NCI-H526 treated with DMSO at 0.1 percent for 48 hours (cell line): ENCODE results near the gene SLC38A8.

ENCODE experiments used
- DNase-seq: peaks from one replicate; lab custom pipeline; 2025; lab: John Stamatoyannopoulos, UW

Gene SLC38A8

DNA sequence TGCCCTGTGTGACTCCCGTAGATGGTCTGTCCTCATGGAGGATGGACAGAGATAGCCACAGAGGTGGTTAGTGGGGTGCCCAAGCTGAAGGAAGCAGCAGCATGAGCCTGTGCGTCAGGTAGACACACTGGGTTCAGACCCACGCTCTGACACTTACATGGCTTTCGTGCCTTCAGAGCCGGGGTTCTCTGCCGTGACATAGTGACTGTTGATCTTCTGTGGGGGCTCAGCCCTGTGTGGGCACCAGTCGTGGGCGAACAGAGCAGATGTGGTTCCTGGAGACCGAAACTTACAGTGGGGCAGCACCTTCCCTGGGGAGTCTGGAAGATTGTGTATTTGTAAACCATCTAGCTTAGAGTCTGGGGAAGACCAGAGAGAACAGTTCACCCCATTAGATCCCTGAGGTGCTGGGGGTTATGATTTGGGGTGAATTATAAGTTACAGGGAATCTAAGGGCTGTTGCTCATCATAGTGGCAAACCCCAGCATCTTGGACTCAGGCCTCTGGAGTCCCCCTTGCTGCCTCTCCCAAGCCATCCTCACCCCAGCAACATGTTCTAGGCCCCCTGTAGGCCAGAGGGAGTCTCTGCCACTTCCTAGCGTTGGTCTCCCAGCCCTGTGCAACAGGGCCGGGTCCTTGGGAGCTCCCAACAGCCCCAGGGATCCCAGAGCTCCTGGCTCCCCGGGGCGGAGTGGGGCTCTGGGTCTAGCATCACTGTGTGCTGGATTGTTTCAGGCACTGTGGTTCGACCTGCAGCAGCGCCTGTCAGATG lies 45.9 kb downstream of the SLC38A8 start:
- DNase-seq = no peak

DNA sequence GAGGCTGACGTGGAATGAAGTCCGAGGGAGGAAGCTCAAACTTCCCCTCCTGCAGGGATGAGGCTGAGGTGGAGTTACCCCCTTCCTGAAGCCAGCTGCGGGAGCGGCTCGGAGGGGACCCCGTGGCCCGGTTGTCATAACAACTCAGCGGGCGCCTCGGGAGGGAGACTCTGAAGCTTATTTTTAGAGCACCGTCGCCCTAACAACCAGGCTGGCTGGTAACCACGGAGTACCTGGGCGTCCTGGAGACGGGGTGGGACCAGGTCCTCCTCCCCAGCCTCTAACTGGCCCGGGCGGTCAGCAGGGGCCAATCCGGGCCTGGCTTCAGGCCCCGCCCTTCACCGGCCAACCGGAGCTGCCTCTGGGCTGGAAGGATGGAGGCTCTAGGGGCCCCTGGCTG lies 46.8 kb downstream of the SLC38A8 start:
- DNase-seq = peak; percentile 25

DNA sequence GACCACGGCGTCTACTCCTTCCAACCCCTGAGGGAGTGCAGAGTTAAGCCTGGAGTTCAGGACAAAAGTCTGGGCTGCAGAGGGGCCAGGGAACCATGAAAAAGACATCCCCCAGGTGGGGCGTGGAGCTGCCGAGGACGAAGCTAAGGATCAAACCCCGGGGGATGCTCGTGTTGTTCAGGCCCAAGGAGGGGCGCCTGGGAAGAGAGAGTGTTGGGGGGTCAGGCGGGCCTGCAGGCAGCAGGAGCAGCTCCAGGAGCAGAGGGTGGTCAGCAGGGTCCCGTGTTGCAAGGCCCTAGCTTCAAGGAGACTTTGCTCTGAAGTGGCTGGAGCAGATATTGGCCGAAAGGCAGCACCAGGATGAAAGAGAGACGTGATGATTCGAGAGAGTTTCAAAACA lies 47.9 kb downstream of the SLC38A8 start:
- DNase-seq = no peak

DNA sequence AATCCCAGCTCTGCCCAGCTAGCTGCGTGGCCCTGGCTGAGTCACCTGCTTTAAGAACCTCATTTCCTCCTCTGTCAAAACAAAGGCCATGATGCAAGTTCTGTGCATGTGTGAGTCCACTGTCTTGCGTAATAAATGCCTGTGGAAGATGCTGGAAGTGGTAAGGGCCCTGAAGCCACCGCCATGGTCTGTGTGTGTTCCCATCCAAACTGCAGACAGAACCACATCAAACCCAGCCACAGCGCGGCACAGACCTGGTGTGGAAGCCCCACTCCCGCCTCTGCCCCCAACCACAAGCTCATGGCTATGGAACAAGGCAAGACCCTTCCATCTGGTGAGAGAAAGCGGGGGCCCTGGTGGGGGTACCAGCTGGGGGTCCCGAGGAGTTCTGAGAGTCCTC lies 48.5 kb downstream of the SLC38A8 start:
- no peak for DNase-seq

DNA sequence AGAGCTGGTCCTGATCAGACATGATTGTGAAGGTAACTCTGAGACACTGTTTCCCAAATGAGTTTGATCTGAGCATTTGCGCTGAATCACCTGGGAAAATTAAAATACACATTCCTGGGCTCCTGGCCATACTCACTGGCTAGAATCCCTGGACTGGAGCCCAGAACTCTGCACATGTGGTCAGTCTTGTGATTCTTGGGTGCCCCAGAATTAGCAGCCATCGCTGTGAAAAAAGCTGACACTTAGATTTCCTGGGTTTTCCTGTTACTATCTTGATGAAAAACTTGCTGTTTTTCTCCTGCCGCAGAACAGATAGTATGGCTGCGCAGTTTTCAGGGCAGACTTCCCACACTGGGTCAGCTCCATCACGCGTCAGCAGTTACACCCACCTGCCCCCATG lies 50.0 kb downstream of the SLC38A8 start:
- DNase-seq = no peak

DNA sequence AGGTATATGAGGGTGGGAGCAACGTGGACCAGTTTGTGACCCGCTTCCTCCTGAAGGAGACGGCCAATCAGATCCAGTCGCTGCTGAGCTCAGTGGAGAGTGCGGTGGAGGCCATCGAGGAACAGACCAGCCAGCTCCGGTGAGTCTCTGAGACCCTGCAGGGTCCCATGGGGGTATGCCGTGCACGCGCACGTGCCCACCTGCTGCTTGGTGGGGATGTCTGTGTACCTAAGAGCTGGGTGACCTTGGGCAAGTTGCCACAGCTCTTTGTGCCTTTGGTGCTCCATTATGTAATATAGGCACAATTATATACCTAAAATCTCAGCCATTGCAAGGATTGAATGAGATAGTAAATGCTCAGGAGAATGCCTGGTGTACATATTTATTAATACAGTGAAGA lies 52.1 kb downstream of the SLC38A8 start:
- DNase-seq = no peak

DNA sequence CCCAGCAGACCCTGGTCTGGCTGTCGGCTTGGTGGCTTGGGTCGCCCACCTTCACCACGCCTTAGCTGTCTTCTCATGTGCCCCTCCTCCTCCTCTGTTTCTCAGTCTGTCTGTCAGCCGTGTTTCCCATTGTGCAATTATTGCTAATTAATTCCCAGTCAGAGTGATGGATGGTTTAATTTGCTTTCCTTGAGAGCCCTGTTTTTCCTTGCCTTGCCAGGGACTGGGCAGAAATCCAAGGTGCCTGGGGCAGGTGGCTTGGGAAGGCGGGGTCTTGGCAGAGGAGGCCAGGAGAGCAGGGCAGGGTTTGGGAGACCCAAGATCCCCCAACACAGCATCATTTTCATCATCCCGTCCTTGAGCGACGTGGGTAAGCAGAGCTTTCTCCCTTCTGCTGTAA lies 53.3 kb downstream of the SLC38A8 start:
- DNase-seq = no peak

DNA sequence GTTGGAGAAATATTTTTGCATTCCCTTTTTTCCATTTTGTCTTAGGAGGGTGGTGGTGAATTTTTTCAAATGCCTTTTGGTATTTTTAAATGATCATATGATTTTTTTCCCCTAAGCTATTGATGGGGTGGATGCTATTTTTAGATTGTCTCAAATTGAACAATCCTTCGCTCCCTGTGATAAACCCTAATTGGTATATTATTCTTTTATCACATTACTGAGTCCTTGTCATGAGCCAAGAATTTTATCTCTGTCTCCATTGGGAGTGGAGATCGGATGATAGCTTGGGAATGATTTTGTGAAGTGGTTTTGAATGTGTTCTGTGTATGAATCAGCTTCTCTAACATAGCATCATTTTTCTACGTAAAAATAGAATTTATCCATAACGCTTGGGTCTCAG lies 59.1 kb downstream of the SLC38A8 start:
- DNase-seq = no peak

DNA sequence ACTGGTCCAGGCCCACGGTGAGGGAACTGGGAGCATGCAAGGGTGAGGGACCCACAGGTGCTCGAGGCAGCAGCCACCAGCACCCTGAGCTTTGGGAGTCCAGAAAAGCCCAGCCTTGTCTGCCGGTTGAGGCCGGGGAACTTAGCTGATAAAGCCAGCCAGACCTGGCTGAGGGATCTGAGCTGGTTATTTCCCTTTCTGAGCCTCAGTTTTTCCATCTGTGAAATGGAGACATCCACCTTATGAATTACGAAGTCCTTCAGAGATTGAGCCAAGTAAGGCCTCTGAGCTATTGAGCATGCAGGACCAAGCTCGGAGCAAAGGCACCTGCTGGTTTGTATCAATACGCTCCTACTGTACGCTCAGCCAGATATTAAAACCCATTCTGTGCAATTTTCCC lies 60.8 kb downstream of the SLC38A8 start:
- DNase-seq = no peak

DNA sequence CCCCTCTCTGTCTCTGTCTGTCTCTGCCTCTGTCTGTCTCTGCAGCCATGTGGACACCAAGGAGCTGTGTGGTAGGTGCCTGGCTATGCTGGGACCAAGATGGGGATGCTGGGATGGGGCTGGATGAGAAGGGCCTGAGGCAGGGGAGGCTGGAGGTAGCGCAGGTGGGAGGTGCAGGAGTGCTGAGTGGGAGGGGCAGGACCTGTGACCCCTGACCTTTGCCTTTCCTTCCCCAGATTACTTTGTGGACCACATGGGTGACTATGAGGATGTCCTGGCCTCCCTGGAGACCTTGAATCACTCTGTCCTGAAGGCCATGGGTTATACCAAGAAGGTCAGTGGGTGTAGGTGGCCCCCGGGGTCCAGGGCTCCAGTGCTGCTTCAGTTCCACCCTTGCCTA lies 61.8 kb downstream of the SLC38A8 start:
- no peak for DNase-seq

DNA sequence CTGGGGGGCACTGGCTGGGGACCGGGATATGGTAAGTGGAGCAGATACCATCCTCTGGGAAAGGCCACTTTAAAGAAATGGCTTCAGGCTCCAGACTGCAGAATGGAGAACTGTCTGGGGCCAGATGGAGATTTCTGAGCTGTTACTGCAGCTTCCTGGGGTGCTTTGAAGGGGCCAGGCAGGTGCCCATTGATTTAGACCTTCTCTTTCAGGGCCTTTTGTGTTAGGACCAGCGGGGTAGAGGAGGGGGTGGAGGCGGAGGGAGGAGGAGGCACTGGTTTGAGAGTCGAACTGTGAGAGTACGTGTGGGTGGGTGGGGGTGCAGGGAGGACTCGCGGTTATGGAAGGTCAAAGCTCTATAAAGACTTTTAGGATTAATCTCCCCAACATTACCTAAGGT lies 63.2 kb downstream of the SLC38A8 start:
- DNase-seq = no peak

DNA sequence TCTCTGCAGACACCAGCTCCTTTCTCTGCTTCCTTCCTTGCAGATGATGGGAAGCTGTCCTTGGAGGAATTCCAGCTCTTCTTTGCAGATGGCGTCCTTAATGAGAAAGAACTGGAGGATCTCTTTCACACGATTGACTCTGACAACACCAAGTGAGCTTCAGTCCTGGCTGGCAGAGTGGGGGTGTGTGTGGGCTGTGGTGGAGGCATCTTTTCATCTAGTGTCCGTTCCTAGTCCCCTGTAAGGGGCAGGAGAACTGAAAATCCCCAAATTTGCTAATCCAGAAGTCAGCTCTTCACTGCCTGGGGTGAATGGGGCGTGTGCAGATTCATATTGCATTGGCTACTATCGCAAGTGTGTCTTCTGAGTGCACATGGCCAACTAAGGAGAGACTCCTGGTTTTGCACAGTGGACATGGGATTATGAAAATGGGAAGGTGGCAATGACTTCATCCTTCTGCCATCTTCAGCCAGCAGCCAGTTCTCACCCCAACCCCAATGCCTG lies 64.1 kb downstream of the SLC38A8 start:
- DNase-seq = no peak

DNA sequence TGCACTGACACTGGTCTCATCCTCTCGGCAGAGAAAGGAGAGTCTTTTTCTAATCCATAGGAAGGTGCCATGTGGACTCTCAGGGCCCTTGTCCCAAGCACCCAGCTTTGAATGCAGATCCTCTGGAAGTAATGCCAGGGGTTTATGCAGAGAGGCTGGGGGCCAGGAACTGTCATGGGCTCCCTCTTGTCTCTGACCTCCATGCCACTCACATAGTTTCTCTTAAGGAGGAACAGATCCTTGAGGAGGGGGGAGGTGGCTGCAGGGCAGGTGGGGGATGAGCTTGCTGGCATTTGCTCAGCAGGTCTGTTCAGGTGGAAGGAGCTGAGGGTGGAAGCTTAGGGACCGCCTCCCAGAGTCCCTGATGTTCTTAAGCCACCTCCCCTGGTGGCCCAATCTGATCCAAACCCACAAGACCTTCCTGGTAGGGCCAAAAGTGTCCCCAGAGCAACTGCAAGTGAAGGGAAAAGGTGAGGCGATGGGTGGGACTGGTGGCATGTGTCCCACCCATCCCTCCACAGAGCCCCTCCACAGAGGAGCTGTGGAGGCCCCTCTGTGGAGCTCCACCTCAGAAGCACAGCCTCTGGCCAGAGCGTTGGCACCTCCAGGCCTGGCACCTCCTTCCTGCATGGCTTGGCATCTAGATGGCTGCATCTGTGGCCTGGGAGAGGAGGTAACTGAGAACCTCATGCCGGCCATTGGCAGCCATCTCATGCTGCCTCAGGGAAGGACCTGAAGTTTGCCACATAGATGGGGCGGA lies 65.4 kb downstream of the SLC38A8 start:
- DNase-seq = no peak

DNA sequence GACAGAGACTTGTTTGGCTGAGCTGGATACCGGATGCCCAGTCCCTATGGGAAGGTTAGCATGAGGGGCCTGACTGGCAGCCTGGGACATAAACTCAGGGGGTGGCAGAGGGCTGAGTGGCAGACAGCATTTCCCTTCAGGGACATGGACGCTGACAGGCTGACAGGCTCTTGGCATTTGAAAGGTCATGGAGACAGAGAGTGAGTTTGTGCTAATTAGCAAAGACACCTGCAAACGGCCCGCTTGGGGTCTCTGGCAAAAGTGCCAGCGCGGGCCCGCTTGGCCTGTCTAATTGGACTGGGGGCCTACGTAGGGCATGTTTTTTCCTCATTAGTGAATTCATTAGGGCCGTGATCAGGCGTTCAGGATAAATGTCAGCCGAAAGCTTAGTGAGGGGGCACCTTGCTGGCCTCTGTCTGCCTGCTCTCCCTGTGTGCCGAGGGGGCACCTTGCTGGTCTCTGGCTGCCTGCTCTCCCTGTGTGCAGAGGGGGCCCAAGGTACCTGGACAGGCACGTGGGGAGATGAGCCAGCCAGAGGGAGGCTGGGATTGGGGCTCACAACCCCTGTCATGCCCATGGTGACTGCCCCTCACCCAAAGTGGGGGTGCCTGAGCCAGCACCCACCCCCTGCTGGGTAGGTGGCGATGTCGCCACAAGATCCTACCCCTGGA lies 66.9 kb downstream of the SLC38A8 start:
- DNase-seq = no peak

DNA sequence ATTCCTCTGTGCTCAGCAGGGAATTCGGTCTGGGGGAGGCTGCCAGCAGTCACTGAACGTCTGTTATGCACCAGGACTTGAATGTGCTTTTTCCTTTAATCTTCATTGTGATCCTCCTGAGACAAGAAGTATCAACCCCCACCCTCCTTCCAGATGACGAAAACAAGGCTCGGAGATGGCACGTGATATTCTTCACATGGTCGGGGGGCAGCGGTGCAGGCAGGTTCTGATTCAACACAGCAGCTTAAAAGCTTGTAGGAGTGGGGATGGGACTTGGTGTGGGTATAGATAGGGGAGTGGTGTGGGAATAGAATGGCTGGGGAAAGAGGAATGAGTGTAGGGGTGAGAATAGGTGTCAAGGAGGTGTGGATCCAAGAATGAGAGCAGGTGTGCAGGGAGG lies 68.1 kb downstream of the SLC38A8 start:
- no peak for DNase-seq

DNA sequence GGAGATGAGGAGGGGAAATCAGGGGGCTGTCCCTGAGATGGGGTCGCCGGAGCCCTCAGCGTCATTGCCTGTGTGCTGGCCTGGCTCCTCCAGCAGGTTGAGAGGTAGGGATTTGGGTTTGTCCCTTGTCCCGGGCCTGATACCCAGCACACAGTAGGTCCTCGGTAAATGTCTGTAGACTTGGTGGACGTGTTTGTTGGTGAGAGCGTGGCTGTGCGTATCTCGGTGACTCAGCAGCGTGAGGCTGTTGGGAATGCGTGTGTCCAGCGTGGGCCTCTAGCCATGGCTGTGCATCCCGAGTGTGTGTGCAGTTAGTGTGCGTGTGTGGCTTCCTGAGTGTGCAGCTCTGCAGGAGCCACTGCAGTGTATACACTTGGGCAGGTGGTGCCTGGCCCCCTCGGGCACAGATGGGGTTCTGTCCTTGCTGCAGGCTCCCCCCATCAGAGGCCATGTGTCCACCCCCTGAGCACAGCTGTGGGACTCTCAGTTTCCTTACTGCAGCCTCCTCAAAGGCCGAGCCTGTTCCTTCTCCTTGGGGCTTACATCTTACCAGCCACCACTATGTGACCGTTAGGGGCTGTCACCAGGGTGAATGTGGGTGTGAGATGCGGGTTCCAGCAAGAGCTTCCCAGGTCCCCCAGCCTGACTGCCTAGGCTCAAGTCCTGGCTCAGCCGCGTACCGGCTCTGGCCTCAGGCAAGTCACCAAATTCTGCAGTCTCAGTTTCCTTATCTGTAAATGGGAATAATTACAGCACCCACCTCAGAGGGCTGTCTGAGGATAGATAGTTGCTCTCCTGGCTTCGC lies 68.8 kb downstream of the SLC38A8 start:
- DNase-seq = no peak

DNA sequence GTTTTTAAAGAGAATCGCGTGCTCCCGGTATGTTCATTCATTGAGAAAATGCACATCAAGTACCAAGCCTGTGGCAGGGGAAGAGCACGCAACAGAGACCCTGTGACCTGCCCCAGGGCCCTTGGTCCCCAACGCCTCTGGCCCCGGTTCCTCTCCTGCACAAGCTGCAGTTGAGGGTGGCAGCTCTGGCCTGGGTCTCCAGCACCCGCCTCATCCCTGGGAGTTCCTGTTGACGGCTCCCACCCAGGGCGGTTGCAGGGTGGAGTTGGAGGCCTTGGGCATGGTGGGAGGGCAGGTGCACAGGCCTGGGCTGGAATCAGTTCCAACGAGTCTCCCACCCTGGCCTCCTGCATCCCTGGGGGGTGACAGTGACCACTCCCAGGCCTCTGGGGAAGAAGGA lies 69.5 kb downstream of the SLC38A8 start:
- DNase-seq = no peak

DNA sequence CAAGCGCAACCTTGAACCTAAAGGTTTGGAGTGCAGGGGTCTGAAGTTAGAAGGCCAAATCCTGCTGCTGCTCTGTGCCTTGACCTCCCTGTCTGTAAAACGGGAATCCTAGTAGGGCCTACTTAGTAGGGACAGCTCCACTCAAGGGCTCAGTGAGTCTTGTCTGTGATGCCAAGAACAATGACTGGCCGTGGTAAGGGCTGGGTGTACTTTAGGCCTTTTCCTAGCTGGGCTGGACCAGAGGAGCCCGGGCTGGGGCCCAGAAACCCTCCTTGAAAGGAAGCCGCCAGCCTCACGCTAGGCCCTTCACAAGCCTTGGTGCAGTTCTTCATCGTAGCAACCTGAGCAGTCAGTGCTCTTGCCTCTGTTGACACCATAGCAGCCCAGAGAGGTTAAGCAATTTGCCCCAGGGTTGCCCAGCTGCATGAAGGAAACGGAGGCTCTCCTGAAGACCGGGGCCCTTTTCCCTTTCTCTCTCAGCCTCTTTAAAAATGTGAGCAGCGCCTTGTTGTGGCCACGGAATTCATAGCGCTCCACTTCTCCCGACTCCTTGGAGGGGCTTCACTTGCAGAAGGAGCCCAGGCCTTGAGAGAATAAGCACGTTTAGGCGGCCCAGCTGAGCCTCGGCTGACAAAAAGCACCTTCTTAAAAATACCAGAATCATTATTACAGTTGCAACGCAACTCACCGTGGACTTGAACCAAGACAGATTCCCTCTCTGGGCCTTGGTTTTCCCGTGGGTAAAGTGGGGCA lies 70.2 kb downstream of the SLC38A8 start:
- DNase-seq = no peak

DNA sequence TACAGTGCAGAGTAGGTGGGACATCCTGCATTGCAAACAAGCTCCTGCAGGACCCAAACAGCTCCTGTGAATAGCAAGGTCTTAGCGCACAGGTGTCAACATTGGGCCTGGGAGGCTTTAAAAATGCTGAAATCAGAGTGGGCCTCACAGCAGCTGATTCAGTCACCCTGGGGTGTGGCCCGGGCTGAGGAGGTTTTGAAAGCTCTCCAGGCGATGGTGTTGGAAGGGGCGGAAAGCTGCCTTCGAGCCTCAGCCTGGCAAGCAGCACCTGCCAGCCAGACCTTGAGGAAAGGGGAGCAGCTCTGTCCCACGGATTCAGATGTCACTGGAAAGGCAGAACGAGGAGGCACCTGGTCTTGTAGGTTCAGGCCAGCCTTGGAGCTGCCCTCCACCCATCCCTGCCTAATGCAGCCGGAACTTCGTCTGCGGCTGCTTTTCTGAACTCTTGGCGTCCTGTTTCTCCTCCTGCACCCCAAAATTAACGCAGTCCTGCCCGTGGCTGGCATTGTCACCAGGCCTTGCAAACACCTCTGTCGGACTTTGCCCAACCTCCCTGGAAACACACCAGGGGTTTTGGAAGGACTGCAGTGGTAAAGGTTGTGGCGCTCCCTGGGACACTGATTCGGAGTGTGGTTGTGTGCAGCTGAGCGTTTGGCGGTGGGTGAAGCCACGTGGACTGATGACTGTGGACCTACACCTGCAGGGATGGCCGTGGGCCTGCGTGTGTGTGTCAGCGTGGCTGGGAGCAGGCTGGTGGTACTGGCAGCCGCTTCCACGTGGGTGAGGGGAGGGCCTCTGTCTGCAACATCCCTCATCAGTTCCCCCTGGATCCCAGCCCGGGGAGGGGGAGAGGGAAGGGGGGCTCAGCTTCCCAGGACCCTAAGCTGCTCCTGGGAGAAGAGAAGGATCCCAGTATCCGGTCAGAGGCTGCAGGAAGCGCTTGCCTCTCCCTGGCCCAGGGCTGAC lies 71.1 kb downstream of the SLC38A8 start:
- no peak for DNase-seq

DNA sequence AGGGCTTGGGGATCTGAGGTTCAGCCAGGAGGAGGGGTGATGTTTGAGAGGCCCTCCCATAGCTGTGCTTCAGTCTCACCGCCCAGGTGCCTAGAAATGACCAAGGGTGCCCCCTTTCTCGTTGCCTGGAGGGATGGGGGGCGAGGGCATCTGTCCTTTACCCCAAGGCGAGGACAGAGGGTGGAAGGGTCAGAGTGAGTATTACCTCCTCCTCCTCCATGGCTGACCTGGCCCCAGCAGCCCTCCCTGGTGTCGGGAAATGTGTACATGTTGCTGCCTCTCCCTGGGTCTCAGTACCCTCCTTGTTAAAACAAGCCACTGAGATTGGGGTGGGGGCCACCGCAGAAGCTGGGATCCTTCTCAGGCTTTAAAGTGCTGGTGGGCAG lies 72.2 kb downstream of the SLC38A8 start:
- DNase-seq = no peak
